ENCODE measurements around the gene CDC42EP4. TPM values are rescaled to one million over a fixed set of nuclear protein-coding genes. Genes with fewer than 3 reads are reported as not detected.

The CDC42EP4 gene
- total and polyA plus RNA-seq, 2 donors (not counting 1 experiment from before 2014, with no cell fraction given) = 20.9 to 34.2 TPM

DNA sequence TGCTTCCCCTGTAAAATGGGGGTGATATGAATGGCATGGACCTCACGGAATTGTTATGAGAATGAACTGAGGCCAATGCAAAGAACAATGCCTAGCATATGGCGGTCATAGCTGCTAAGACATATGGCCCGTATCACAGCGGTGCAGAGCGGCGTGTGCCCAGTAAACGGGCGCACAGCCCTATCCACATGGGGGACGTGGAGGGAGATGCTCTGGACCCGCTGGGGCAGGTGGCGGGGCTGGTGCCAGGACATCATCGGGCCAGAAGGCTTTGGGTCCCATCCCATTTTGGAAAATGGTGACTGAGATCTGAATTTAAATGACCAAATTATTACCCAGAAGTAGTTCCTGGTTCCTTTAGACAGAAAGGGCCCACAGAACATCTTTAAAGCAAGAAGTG is 31.6 kb downstream of the CDC42EP4 start:
- no peak overlapping the region for H3K4me2 ChIP-seq (ENCODE audit: extremely low read depth, insufficient read depth, low read length)
- no peak for DNase-seq (ENCODE audit: low read depth in 2 of 2)
- H3K9ac ChIP-seq (ENCODE audit: insufficient read depth, low read length) = no peak overlapping the region
- no peak overlapping the region for H2AFZ ChIP-seq (ENCODE audit: low read length)
- TF ChIP-seq, protein P1, sequence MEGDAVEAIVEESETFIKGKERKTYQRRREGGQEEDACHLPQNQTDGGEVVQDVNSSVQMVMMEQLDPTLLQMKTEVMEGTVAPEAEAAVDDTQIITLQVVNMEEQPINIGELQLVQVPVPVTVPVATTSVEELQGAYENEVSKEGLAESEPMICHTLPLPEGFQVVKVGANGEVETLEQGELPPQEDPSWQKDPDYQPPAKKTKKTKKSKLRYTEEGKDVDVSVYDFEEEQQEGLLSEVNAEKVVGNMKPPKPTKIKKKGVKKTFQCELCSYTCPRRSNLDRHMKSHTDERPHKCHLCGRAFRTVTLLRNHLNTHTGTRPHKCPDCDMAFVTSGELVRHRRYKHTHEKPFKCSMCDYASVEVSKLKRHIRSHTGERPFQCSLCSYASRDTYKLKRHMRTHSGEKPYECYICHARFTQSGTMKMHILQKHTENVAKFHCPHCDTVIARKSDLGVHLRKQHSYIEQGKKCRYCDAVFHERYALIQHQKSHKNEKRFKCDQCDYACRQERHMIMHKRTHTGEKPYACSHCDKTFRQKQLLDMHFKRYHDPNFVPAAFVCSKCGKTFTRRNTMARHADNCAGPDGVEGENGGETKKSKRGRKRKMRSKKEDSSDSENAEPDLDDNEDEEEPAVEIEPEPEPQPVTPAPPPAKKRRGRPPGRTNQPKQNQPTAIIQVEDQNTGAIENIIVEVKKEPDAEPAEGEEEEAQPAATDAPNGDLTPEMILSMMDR (conservative IDR thresholded peaks at IDR 0.05 in 1 of 2, IDR thresholded peaks at IDR 0.05 in 1 of 2; ENCODE audit: low read depth in 1 of 2, low read length in 2 of 2) = no peak
- no peaks in the 10 kb centered on the region for H3K9me3 ChIP-seq (ENCODE audit: control insufficient read depth, insufficient read depth, low read depth, low read length)
- no peaks in the 10 kb centered on the region for H3K27me3 ChIP-seq (ENCODE audit: control insufficient read depth, insufficient read depth, low read length)
- no peaks in the 10 kb centered on the region for H3K4me1 ChIP-seq (ENCODE audit: control insufficient read depth, extremely low read depth, insufficient read depth, low read length)
- no peaks in the 10 kb centered on the region for H4K20me1 ChIP-seq (ENCODE audit: control insufficient read depth, extremely low read depth, insufficient read depth, low read length)
- no peak overlapping the region for H3K27ac ChIP-seq (ENCODE audit: insufficient read depth, low read length)
- no peak overlapping the region for H3K4me3 ChIP-seq (replicated peaks in 1 of 4; ENCODE audit: control extremely low read depth in 1 of 4, insufficient read depth in 1 of 4, low read depth in 3 of 4, low read length in 4 of 4)
- H3K36me3 ChIP-seq (ENCODE audit: control insufficient read depth, insufficient read depth, low read length) = peaks cover 9% of the 10 kb centered on the region
- H3K79me2 ChIP-seq (ENCODE audit: control insufficient read depth, insufficient read depth, low read length) = peaks cover 3% of the 10 kb centered on the region

DNA sequence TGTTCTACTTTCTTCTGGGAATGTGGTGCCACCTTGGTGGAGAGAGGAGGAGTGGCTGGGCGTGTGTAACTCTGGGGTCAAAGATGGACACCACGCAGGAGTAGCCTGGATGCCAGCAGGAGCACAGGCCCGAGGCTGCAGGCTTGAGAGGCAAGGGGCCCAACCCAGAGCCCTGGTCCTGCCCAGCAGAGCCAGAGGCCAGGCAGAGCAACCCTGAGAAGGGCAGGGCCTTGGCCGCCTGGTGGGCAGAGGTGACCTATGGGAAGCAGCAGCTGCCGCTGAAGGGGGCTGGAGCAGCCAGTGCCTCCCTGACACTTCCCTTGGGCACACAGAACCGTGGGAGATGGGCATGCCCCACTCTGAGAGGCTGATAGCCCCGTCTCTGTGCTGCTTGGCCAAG is 32.1 kb downstream of the CDC42EP4 start:
- no peak for DNase-seq (ENCODE audit: low read depth in 2 of 2)
- H3K27me3 ChIP-seq (ENCODE audit: control insufficient read depth, insufficient read depth, low read length) = no peaks in the 10 kb centered on the region
- no peak overlapping the region for H3K27ac ChIP-seq (ENCODE audit: insufficient read depth, low read length)
- no peak overlapping the region for H3K9ac ChIP-seq (ENCODE audit: insufficient read depth, low read length)
- H2AFZ ChIP-seq (ENCODE audit: low read length) = no peak overlapping the region
- peaks cover 5% of the 10 kb centered on the region for H3K36me3 ChIP-seq (ENCODE audit: control insufficient read depth, insufficient read depth, low read length)
- no peaks in the 10 kb centered on the region for H3K9me3 ChIP-seq (ENCODE audit: control insufficient read depth, insufficient read depth, low read depth, low read length)
- no peak overlapping the region for H3K4me2 ChIP-seq (ENCODE audit: extremely low read depth, insufficient read depth, low read length)
- H3K79me2 ChIP-seq (ENCODE audit: control insufficient read depth, insufficient read depth, low read length) = no peaks in the 10 kb centered on the region
- no peak for TF ChIP-seq EZH2 (IDR thresholded peaks at IDR 0.05; ENCODE audit: low read length, missing control alignments)
- TF ChIP-seq, protein P1 (conservative IDR thresholded peaks at IDR 0.05 in 1 of 2, IDR thresholded peaks at IDR 0.05 in 1 of 2; ENCODE audit: low read depth in 1 of 2, low read length in 2 of 2) = no peak
- H3K4me1 ChIP-seq (ENCODE audit: control insufficient read depth, extremely low read depth, insufficient read depth, low read length) = no peaks in the 10 kb centered on the region
- no peak overlapping the region for H3K4me3 ChIP-seq (replicated peaks in 1 of 4; ENCODE audit: control extremely low read depth in 1 of 4, insufficient read depth in 1 of 4, low read depth in 3 of 4, low read length in 4 of 4)
- H4K20me1 ChIP-seq (ENCODE audit: control insufficient read depth, extremely low read depth, insufficient read depth, low read length) = no peaks in the 10 kb centered on the region

DNA sequence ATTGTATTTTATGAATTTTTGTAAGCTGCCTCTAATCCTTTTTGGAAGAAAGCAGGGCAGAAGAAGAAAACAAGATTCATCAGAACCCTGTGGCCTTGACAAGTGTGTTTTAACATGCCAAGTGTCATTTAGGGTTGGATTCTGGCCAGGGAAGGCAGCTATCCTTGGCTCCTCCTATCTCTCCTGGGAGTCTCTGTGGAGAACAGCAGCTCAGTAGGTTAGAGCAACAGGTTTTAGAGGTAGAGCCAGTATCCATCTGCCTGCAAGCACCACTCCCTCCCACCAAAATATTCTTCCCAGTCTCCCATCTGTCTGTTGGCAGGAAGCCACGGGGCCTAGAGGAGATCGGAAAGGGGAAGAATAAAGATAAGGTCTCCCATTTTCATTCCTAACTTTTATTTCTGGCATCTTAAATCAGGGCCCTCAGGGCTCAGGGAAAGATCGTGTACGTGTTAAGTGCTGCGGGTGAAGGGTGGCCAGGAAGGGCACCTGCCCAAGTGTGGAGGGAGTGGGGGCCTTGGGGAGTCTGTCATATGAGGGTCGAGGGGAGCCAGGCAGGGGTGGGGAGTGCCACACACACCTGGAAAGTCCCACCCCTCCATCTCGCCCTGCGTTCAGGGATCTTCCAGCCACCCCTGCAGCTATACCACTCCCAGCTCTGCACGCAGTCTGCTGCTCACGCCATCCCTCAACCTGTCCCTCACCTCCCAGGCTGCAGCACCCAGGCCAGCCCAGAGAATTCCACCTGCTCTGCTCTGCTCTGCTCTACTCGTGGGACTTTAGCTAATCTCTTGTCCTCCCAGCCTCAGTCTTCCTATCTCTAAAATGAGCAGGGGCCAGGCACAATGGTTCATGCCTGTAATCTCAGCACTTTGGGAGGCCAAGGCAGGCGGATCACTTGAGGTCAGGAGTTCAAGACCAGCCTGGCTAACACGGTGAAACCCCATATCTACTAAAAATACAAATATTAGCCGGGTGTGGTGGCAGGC is 33.0 kb downstream of the CDC42EP4 start:
- H3K9ac ChIP-seq (ENCODE audit: insufficient read depth, low read length) = no peak overlapping the region
- DNase-seq (ENCODE audit: low read depth in 2 of 2) = peak; percentile 13 to 31
- no peak for TF ChIP-seq EZH2 (IDR thresholded peaks at IDR 0.05; ENCODE audit: low read length, missing control alignments)
- TF ChIP-seq, protein P1 (conservative IDR thresholded peaks at IDR 0.05 in 1 of 2, IDR thresholded peaks at IDR 0.05 in 1 of 2; ENCODE audit: low read depth in 1 of 2, low read length in 2 of 2) = no peak
- no peaks in the 10 kb centered on the region for H4K20me1 ChIP-seq (ENCODE audit: control insufficient read depth, extremely low read depth, insufficient read depth, low read length)
- no peaks in the 10 kb centered on the region for H3K4me1 ChIP-seq (ENCODE audit: control insufficient read depth, extremely low read depth, insufficient read depth, low read length)
- H3K27me3 ChIP-seq (ENCODE audit: control insufficient read depth, insufficient read depth, low read length) = no peaks in the 10 kb centered on the region
- H3K27ac ChIP-seq (ENCODE audit: insufficient read depth, low read length) = no peak overlapping the region
- H3K4me2 ChIP-seq (ENCODE audit: extremely low read depth, insufficient read depth, low read length) = no peak overlapping the region
- no peaks in the 10 kb centered on the region for H3K79me2 ChIP-seq (ENCODE audit: control insufficient read depth, insufficient read depth, low read length)
- no peaks in the 10 kb centered on the region for H3K9me3 ChIP-seq (ENCODE audit: control insufficient read depth, insufficient read depth, low read depth, low read length)
- H3K4me3 ChIP-seq (replicated peaks in 1 of 4; ENCODE audit: control extremely low read depth in 1 of 4, insufficient read depth in 1 of 4, low read depth in 3 of 4, low read length in 4 of 4) = no peak overlapping the region
- H2AFZ ChIP-seq (ENCODE audit: low read length) = no peak overlapping the region
- H3K36me3 ChIP-seq (ENCODE audit: control insufficient read depth, insufficient read depth, low read length) = peaks cover 3% of the 10 kb centered on the region

All from fibroblast of lung (primary cell).